ENCODE data around the gene HIVEP3. TPM values are rescaled to one million over a fixed set of nuclear protein-coding genes. Genes with fewer than 3 reads are reported as not detected.

The HIVEP3 gene
- total RNA-seq, 1 donor from 2014 or later, result 76.7 TPM

DNA sequence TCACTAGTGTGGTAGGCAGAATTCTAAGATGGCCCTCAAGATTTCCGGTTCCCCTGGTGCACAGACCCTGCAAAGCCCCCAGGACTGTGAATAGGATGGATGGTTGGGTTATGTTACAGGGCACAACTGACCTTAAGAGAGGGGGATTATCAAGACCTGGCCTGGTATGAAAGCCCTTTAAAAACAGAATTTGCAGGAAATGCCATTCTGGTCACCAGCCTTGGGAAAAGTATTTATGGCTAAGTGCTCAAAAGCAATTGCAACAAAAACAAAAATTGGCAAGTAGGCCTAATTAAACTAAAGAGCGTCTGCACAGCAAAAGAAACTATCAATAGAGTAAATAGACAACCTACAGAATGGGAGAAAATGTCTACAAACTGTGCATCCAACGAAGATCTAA is 289.6 kb downstream of the HIVEP3 start:
- Mint-ChIP-seq H3K4me3 (no peak overlapping the region), H3K9me3 (no peaks in the 10 kb centered on the region), H3K27ac (no peak overlapping the region), H3K27me3 (ENCODE audit: insufficient read depth) (no peaks in the 10 kb centered on the region), H3K36me3 (ENCODE audit: low read depth) (peaks cover 63% of the 10 kb centered on the region), H3K4me1 (ENCODE audit: low read depth) (peaks cover 74% of the 10 kb centered on the region)
- DNase-seq (ENCODE audit: low spot score), result no peak
- intact Hi-C loops (cut with micrococcal nuclease), result no loop called here

DNA sequence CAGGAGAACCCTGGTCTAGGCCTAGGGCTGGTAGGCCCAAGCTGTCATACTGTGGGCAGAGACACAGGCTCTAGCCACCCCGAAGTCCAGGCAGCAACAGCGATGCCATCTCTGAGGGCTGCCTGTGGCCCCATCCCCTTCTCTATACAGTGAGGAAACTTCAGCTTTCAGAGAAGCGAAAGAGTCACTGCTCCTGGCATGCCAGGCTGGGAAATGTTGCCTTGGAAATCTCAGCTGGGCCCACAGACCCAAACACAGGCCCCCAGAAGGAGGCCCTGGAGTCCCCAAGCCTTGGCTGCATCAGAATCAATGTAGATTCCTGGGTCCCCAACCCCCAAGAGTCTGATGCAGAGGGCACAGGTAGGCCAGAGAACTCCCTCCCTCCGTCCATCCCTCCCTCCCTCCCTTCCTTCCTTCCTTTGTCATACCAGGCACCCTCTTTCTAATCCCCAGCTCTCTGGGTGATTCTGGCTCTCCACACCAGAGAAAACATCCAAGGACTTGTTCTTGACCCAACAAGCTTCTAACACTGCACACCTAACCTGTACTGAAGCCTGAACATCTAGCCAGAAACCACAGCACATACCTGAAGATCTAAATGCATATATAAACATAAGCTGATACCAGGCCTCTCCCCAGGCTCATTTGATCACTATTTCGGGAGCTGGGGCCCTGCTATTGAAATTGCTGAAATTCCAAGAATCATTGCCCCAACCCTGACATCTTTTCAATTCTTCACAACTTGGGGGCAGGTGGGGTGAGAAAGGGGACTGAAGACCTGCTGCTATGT is 291.0 kb downstream of the HIVEP3 start:
- peaks cover 64% of the 10 kb centered on the region for H3K36me3 Mint-ChIP-seq (ENCODE audit: low read depth)
- DNase-seq (ENCODE audit: low spot score), result no peak
- H3K27ac Mint-ChIP-seq, result peak overlapping the region; percentile 57
- peaks cover 74% of the 10 kb centered on the region for H3K4me1 Mint-ChIP-seq (ENCODE audit: low read depth)
- H3K4me3 Mint-ChIP-seq, result no peak overlapping the region
- intact Hi-C loops (cut with micrococcal nuclease), result loop anchor here (1.0 kb wide), 1 partner anchor 12 kb away; no protein-coding TSS in a partner anchor
- no peaks in the 10 kb centered on the region for H3K9me3 Mint-ChIP-seq
- no peaks in the 10 kb centered on the region for H3K27me3 Mint-ChIP-seq (ENCODE audit: insufficient read depth)

GRCh38 chr1:41626616-41627375 is 291.9 kb downstream of the HIVEP3 start:
- Mint-ChIP-seq H3K4me1 (ENCODE audit: low read depth) (peaks cover 78% of the 10 kb centered on the region), H3K36me3 (ENCODE audit: low read depth) (peaks cover 65% of the 10 kb centered on the region), H3K27ac (peak overlapping the region; percentile 16), H3K9me3 (no peaks in the 10 kb centered on the region), H3K4me3 (no peak overlapping the region), H3K27me3 (ENCODE audit: insufficient read depth) (no peaks in the 10 kb centered on the region)
- intact Hi-C loops (cut with micrococcal nuclease), result loop anchor here (1.0 kb wide), 1 partner anchor 13 kb away; no protein-coding TSS in a partner anchor
- DNase-seq (ENCODE audit: low spot score), result no peak

DNA sequence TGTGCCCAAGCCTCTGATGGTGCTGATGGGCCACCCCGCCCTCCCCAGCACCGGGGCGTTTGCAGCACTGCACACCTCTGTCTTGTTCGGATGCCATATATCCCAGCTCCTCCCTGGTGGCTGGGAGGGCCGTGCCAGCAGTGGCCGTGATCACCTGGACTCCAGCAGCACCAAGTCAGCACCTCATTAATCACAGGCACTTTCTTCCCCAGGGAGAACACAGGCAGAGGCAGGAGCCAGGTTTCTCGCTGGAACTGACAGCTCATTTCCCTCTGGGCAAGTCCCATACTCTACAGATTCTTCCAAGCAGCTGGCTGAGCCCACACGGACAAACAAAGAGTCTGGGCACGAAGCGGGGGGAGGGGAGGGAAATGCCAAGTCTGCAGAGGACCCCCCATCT is 292.6 kb downstream of the HIVEP3 start:
- H3K9me3 Mint-ChIP-seq, result no peaks in the 10 kb centered on the region
- H3K27me3 Mint-ChIP-seq (ENCODE audit: insufficient read depth), result no peaks in the 10 kb centered on the region
- H3K4me3 Mint-ChIP-seq, result no peak overlapping the region
- H3K27ac Mint-ChIP-seq, result peak overlapping the region; percentile 45
- peaks cover 66% of the 10 kb centered on the region for H3K36me3 Mint-ChIP-seq (ENCODE audit: low read depth)
- H3K4me1 Mint-ChIP-seq (ENCODE audit: low read depth), result peaks cover 80% of the 10 kb centered on the region
- no peak for DNase-seq (ENCODE audit: low spot score)
- intact Hi-C loops (cut with micrococcal nuclease), result no loop called here

GRCh38 chr1:41623736-41624135 is 295.0 kb downstream of the HIVEP3 start:
- no peak for DNase-seq (ENCODE audit: low spot score)
- Mint-ChIP-seq H3K27ac (peak overlapping the region; percentile 79), H3K4me1 (ENCODE audit: low read depth) (peaks cover 72% of the 10 kb centered on the region), H3K4me3 (peak overlapping the region; percentile 72), H3K9me3 (no peaks in the 10 kb centered on the region), H3K27me3 (ENCODE audit: insufficient read depth) (no peaks in the 10 kb centered on the region), H3K36me3 (ENCODE audit: low read depth) (peaks cover 58% of the 10 kb centered on the region)
- intact Hi-C loops (cut with micrococcal nuclease), result loop anchor here (2.0 to 5.0 kb wide), 2 partner anchors 17 to 51 kb away; no protein-coding TSS in a partner anchor

GRCh38 chr1:41622859-41623732 is 295.6 kb downstream of the HIVEP3 start:
- no peak for DNase-seq (ENCODE audit: low spot score)
- H3K4me3 Mint-ChIP-seq, result peak overlapping the region; percentile 72
- H3K27ac Mint-ChIP-seq, result peak overlapping the region; percentile 79
- H3K36me3 Mint-ChIP-seq (ENCODE audit: low read depth), result peaks cover 56% of the 10 kb centered on the region
- H3K9me3 Mint-ChIP-seq, result no peaks in the 10 kb centered on the region
- intact Hi-C loops (cut with micrococcal nuclease), result loop anchor here (2.0 to 5.0 kb wide), 2 partner anchors 18 to 51 kb away; no protein-coding TSS in a partner anchor
- H3K27me3 Mint-ChIP-seq (ENCODE audit: insufficient read depth), result no peaks in the 10 kb centered on the region
- peaks cover 72% of the 10 kb centered on the region for H3K4me1 Mint-ChIP-seq (ENCODE audit: low read depth)

GRCh38 chr1:41622402-41622801 is 296.3 kb downstream of the HIVEP3 start:
- H3K9me3 Mint-ChIP-seq, result no peaks in the 10 kb centered on the region
- no peak for DNase-seq (ENCODE audit: low spot score)
- peak overlapping the region; percentile 41 for H3K4me3 Mint-ChIP-seq
- intact Hi-C loops (cut with micrococcal nuclease), result loop anchor here (2.0 to 5.0 kb wide), 2 partner anchors 18 to 50 kb away; no protein-coding TSS in a partner anchor
- peaks cover 70% of the 10 kb centered on the region for H3K4me1 Mint-ChIP-seq (ENCODE audit: low read depth)
- peaks cover 57% of the 10 kb centered on the region for H3K36me3 Mint-ChIP-seq (ENCODE audit: low read depth)
- H3K27ac Mint-ChIP-seq, result no peak overlapping the region
- H3K27me3 Mint-ChIP-seq (ENCODE audit: insufficient read depth), result no peaks in the 10 kb centered on the region

- intact Hi-C loops (cut with micrococcal nuclease), result loop anchor here (2.0 to 5.0 kb wide), 2 partner anchors 19 to 49 kb away; no protein-coding TSS in a partner anchor
- no peaks in the 10 kb centered on the region for H3K9me3 Mint-ChIP-seq
- no peak for DNase-seq (ENCODE audit: low spot score)
- peaks cover 59% of the 10 kb centered on the region for H3K36me3 Mint-ChIP-seq (ENCODE audit: low read depth)
- H3K27me3 Mint-ChIP-seq (ENCODE audit: insufficient read depth), result no peaks in the 10 kb centered on the region
- no peak overlapping the region for H3K4me3 Mint-ChIP-seq
- peak overlapping the region; percentile 0 for H3K27ac Mint-ChIP-seq
- peaks cover 69% of the 10 kb centered on the region for H3K4me1 Mint-ChIP-seq (ENCODE audit: low read depth)
These were observed 296.9 kb downstream of the HIVEP3 start for GRCh38 chr1:41621791-41622190.

DNA sequence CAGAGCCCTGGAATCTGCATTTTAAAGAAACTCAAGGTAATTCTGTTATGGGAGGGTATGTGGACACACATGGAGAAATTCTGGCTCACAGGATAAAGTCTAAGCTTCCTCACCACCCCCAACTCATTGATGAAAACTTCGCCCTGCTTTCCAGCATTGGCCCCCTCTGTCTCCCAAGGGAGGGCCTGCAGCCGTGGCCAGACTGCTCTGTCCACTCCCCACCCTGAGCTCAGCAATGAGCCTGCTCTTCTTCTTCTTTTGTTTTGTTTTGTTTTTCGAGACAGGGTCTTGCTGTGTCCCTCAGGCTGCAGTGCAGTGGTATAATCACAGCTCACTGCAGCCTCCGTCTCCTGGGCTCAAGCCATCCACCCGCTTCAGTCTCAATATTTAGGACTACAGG is 297.5 kb downstream of the HIVEP3 start:
- Mint-ChIP-seq H3K36me3 (ENCODE audit: low read depth) (peaks cover 58% of the 10 kb centered on the region), H3K27ac (peak overlapping the region; percentile 0)

GRCh38 chr1:41620365-41621169 is 298.2 kb downstream of the HIVEP3 start:
- H3K4me1 Mint-ChIP-seq (ENCODE audit: low read depth), result peaks cover 70% of the 10 kb centered on the region
- peaks cover 57% of the 10 kb centered on the region for H3K36me3 Mint-ChIP-seq (ENCODE audit: low read depth)
- H3K9me3 Mint-ChIP-seq, result no peaks in the 10 kb centered on the region
- H3K27ac Mint-ChIP-seq, result peak overlapping the region; percentile 13
- H3K27me3 Mint-ChIP-seq (ENCODE audit: insufficient read depth), result no peaks in the 10 kb centered on the region
- intact Hi-C loops (cut with micrococcal nuclease), result loop anchor here (5.0 kb wide), 1 partner anchor 48 kb away; no protein-coding TSS in a partner anchor
- no peak overlapping the region for H3K4me3 Mint-ChIP-seq
- no peak for DNase-seq (ENCODE audit: low spot score)

More for the DNA sequence above, 297.5 kb downstream of the HIVEP3 start:
- Mint-ChIP-seq H3K4me1 (ENCODE audit: low read depth) (peaks cover 69% of the 10 kb centered on the region), H3K9me3 (no peaks in the 10 kb centered on the region), H3K27me3 (ENCODE audit: insufficient read depth) (no peaks in the 10 kb centered on the region), H3K4me3 (no peak overlapping the region)
- intact Hi-C loops (cut with micrococcal nuclease), result loop anchor here (5.0 kb wide), 1 partner anchor 49 kb away; no protein-coding TSS in a partner anchor
- DNase-seq (ENCODE audit: low spot score), result no peak

DNA sequence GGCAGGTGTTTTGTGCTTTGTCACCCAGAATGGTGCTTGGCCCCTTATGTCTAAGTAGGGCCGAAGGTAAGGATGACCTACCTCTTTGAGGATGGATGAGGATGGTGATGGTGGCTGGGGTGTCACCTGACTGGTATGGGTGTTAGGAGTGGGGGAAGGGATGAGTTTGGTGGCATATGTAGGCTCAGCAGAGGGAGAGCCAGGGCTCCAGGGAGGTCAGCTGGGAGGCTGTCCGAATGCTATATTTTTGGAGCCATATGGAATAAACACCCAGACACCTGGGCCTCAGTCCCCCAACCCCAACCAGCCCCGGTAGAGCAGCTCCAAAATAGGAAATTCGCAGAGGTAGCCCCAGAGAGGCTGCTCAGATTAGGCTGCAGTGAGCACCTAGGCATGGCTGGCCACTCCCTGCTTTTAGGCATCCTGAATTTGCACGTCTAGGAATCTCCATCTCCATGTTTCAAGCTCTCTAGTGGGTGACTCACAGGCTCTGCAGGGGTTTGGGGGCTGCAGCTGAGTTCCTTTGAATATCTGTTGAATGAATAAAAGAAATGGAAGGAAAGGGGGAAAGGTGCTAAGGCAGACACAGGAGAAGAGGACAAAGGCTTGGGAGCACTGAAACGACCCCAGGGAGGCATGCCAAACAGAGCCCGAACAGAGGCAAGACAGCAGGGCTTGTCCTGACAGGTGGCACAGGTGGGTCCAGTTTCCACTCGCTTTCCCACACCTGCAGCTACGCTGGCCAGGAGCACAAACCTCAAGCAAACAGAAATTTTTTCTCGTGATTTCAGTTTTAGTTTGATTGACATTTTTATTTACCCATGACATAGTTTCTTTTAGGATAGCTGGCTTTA is 299.0 kb downstream of the HIVEP3 start:
- H3K4me3 Mint-ChIP-seq, result no peak overlapping the region
- H3K27me3 Mint-ChIP-seq (ENCODE audit: insufficient read depth), result no peaks in the 10 kb centered on the region
- H3K4me1 Mint-ChIP-seq (ENCODE audit: low read depth), result peaks cover 75% of the 10 kb centered on the region
- H3K27ac Mint-ChIP-seq, result no peak overlapping the region
- no peak for DNase-seq (ENCODE audit: low spot score)
- no peaks in the 10 kb centered on the region for H3K9me3 Mint-ChIP-seq
- peaks cover 62% of the 10 kb centered on the region for H3K36me3 Mint-ChIP-seq (ENCODE audit: low read depth)
- intact Hi-C loops (cut with micrococcal nuclease), result loop anchor here (5.0 kb wide), 1 partner anchor 47 kb away; no protein-coding TSS in a partner anchor

All from activated T-helper 1 cell treated with anti-CD3 and anti-CD28 coated beads, Interleukin-12 subunit alpha, Interleukin-12 subunit beta, Interleukin-2, Interleukin-4 antibody, amounts not matched to agents 30 ng/mL and 10 ng/mL and 1 ng/mL, durations not matched to agents 14 hours and 24 hours and 36 hours (primary cell).